Lower lobe of right lung (tissue), 2 donors: Measurements from ENCODE around the gene C12orf56. TPM values are rescaled to one million over a fixed set of nuclear protein-coding genes. Genes with fewer than 3 reads are reported as not detected.
"Not testable (repeated sequence)": the region's sequence is repeated elsewhere in the genome, so short reads cannot be mapped to it uniquely, and the experiment has no call there.

Experiments used
- ATAC-seq, 2 donors: fragments of 200-7000 bp; cut with Tn5 transposase; one replicate each; pipeline ENCODE4 v1.9.1; 2020 to 2022; ENCODE audit warnings: mild to moderate bottlenecking in 2 of 2, moderate library complexity in 2 of 2
- DNase-seq: peaks from one replicate; pipeline ENCODE4 v3.0.0-alpha.2; 2020
- H3K27ac ChIP-seq: fragments of 200-600 bp; one replicate; pipeline ENCODE4 v1.8.0; 2022
- H3K27me3 ChIP-seq: fragments of 200-600 bp; one replicate; pipeline ENCODE4 v1.8.0; 2022; ENCODE audit warnings: low read depth
- H3K36me3 ChIP-seq: fragments of 200-600 bp; one replicate; pipeline ENCODE4 v1.8.0; 2022; ENCODE audit warnings: mild to moderate bottlenecking
- H3K4me1 ChIP-seq: fragments of 200-600 bp; one replicate; pipeline ENCODE4 v1.8.0; 2022
- H3K4me3 ChIP-seq: fragments of 200-600 bp; one replicate; pipeline ENCODE4 v1.8.0; 2022; ENCODE audit warnings: mild to moderate bottlenecking
- H3K9me3 ChIP-seq: fragments of 200-600 bp; one replicate; pipeline ENCODE4 v1.8.0; 2022
- intact Hi-C: fragments of 100-400 bp; cut with DNase I; formaldehyde crosslinking; loops from one replicate; pipeline ENCODE4 v1.11.0; 2022
- total RNA-seq: library from RNA; stranded (reverse); fragmentation: NEBNext Ultra II Directional; extraction: Animal tissue kit (Norgen Biotek cat#: 25700); gene quantifications from one replicate; pipeline ENCODE4 v1.2.1, GENCODE V29; 2021
- TF ChIP-seq, protein P1 (sequence below): fragments of 200-600 bp; IDR thresholded peaks from one replicate; pipeline ENCODE4 v1.8.0; 2022; ENCODE audit warnings: antibody characterized with exemption, mild to moderate bottlenecking
- donor health status: DM: no; HTN: yes; CAD: no; lungs with severe emphysema.

The C12orf56 gene
- total RNA-seq, 1 donor from 2014 or later, result not detected

DNA sequence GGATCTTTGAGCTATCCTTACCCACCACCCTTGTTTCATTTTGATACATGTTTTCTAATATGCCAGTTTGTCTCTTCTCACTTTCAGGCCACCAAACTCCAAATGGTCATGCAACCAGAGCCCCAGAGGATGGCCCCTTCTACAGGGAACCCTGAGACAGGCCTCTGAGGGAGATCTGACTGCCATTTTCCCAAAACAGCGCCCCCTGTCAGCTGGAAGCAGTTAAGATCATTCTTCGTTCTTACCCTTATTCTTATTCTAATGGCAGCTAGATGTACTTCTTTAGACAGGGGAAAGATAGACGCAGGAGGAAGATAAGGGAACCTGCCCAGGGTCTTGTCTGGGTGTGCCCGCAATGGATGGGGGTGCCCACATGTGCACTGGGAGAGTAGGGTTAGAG is 38.4 kb downstream of the C12orf56 start:
- TF ChIP-seq, protein P1, sequence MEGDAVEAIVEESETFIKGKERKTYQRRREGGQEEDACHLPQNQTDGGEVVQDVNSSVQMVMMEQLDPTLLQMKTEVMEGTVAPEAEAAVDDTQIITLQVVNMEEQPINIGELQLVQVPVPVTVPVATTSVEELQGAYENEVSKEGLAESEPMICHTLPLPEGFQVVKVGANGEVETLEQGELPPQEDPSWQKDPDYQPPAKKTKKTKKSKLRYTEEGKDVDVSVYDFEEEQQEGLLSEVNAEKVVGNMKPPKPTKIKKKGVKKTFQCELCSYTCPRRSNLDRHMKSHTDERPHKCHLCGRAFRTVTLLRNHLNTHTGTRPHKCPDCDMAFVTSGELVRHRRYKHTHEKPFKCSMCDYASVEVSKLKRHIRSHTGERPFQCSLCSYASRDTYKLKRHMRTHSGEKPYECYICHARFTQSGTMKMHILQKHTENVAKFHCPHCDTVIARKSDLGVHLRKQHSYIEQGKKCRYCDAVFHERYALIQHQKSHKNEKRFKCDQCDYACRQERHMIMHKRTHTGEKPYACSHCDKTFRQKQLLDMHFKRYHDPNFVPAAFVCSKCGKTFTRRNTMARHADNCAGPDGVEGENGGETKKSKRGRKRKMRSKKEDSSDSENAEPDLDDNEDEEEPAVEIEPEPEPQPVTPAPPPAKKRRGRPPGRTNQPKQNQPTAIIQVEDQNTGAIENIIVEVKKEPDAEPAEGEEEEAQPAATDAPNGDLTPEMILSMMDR, result no peak
- Histone ChIP-seq H3K27me3 (no peaks in the 10 kb centered on the region), H3K4me1 (no peaks in the 10 kb centered on the region), H3K4me3 (no peak overlapping the region), H3K27ac (no peak overlapping the region), H3K9me3 (peaks cover 27% of the 10 kb centered on the region), H3K36me3 (no peaks in the 10 kb centered on the region)
- intact Hi-C loops, result no loop called here
- DNase-seq (no peak), ATAC-seq (no peak)

DNA sequence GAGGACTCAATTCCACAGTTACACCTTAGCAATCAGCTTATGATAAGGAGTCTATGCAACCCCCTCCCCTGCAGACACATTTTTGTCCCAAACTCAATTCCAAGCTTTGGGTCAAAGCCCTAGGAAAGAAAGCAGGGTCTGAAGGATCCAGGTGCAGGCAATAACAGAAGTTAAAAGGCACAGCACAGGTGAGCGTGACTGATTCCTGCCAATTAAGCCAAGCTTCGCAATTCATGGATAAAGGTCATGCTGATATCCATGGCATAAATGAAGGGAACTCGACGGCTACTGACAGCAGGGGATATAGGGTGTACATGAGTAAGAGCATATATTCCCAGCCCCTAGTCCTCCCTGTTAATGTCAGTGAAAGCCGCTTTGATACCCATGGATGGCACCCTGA is 39.3 kb downstream of the C12orf56 start:
- Histone ChIP-seq H3K9me3 (peaks cover 25% of the 10 kb centered on the region), H3K4me3 (no peak overlapping the region), H3K36me3 (no peaks in the 10 kb centered on the region), H3K4me1 (no peaks in the 10 kb centered on the region), H3K27me3 (no peaks in the 10 kb centered on the region), H3K27ac (no peak overlapping the region)
- TF ChIP-seq, protein P1, result no peak
- intact Hi-C loops, result no loop called here
- DNase-seq (no peak), ATAC-seq (no peak)

DNA sequence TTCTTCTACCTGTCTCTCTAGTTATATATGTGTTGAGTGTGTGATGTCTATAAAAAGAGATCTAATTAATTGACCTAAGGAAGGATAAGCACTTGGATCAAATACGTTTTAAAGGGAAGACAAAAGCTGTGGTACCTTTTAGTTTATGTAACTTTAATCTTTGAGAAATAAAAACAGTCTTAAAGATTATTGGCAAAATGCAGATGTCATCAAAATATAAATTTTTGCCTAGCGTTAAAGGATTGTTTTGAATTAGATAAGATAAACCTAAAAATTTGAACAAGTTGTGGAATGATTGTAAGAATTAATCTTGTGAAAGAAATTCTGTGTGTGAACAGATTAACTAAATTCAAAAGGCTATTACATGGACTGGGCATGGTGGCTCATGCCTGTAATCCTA is 42.9 kb downstream of the C12orf56 start:
- Histone ChIP-seq H3K9me3 (peaks cover 26% of the 10 kb centered on the region), H3K27me3 (no peaks in the 10 kb centered on the region), H3K4me3 (no peak overlapping the region), H3K27ac (no peak overlapping the region), H3K36me3 (no peaks in the 10 kb centered on the region), H3K4me1 (no peaks in the 10 kb centered on the region)
- ATAC-seq, result no peak
- no peak for DNase-seq
- TF ChIP-seq, protein P1, result no peak
- intact Hi-C loops, result no loop called here

DNA sequence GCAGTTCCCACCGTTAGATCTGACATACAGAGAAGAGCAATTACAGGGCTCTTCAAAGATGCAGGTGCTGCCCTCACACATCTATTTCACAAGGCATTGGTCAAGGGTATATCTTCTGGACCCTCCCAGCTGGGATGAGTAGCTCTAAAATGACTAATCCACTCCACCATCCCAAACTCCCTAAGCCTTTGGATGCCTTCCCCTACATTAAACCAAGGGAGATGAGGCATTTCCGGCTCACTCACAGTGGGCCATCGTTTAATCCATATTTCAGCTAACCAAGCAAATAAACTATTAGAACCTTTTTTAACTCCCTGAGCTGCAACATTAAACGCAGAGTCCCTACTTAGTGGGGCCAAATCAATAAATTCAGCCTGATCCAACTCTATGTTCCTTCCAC is 45.9 kb downstream of the C12orf56 start:
- ATAC-seq, intact Hi-C loops, H3K4me1 ChIP-seq, DNase-seq, H3K27ac ChIP-seq, H3K36me3 ChIP-seq, H3K27me3 ChIP-seq, H3K4me3 ChIP-seq: not testable (repeated sequence)
- peaks cover 26% of the 10 kb centered on the region for H3K9me3 ChIP-seq

DNA sequence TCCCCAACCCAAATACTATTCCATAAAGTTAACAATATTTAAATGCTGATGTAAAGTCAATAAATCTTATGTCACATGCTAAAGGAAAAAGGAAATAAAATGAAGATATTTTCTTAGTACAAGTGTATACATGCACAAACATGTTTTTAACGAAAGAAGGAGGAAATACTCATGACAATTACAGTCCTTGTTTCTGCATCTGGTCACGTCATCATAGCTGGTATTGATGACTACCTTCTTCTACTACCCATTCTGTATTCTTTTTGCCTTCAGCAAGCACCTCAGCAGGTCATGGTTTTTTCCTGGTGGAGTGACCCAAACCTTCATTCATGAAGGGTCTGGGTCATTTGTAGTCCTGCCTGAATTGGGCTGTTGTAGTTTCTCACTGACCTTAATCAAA is 50.0 kb downstream of the C12orf56 start:
- DNase-seq, H3K9me3 ChIP-seq, ATAC-seq, H3K27me3 ChIP-seq, H3K4me1 ChIP-seq, intact Hi-C loops, H3K27ac ChIP-seq, H3K4me3 ChIP-seq, H3K36me3 ChIP-seq: not testable (repeated sequence)

DNA sequence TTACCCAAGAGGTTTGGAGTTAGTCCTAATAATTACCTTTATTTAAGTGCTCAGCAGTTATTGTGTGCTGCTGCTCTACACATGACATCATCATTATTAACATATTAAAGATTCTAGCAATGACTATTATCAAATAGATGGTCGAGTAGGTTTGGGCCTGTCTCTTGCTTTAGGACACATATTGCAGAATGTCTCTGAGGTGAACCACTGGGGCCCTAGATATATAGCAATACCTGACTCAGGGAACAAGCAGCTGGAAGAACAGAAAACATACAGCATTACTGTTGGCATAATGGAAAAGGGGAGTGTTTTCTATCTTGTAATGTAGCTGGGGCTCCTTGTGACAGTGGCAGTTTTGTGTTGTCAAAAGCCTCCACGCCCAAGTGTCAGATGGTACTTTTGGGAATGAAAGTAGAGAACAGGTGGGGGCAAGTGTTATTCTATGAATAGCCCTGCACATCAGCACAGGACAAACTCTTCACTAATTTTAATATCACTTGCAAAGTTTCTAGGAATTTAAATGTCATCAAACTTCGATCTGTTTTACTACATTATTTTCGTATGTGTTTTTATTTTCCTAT is 54.6 kb downstream of the C12orf56 start:
- no peaks in the 10 kb centered on the region for H3K27me3 ChIP-seq
- no peak overlapping the region for H3K4me3 ChIP-seq
- H3K4me1 ChIP-seq, result no peaks in the 10 kb centered on the region
- H3K36me3 ChIP-seq, result no peaks in the 10 kb centered on the region
- intact Hi-C loops, result no loop called here
- TF ChIP-seq, protein P1, result no peak
- no peak overlapping the region for H3K27ac ChIP-seq
- no peaks in the 10 kb centered on the region for H3K9me3 ChIP-seq
- ATAC-seq (no peak), DNase-seq (no peak)

DNA sequence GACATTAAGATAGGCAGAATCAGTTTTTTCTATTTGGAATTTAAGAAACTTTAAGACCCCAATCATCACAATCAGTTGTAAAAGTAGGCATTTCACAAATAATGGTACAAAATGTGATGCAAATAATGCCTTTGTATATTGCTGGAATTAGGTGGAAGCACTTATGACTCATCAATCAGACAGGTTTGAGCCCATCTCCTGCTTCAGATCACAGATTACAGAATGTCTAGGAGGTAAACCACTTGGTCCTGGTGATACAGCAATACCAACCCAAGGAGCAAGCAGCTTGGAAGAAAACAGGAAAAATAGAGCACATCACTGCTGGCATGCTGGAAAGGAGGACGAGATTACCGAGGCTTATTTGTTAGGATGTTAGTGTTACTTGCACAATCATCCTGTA is 57.6 kb downstream of the C12orf56 start:
- intact Hi-C loops, result no loop called here
- no peaks in the 10 kb centered on the region for H3K9me3 ChIP-seq
- ATAC-seq (no peak), DNase-seq (no peak)
- no peaks in the 10 kb centered on the region for H3K27me3 ChIP-seq
- no peaks in the 10 kb centered on the region for H3K4me1 ChIP-seq
- no peak overlapping the region for H3K4me3 ChIP-seq
- H3K36me3 ChIP-seq, result no peaks in the 10 kb centered on the region
- TF ChIP-seq, protein P1, result no peak
- H3K27ac ChIP-seq, result no peak overlapping the region
